CD4-positive, alpha-beta T cell (primary cell): ENCODE measurements around the gene EDNRB. TPM values are rescaled to one million over a fixed set of nuclear protein-coding genes. Genes with fewer than 3 reads are reported as not detected.

Experiments used
- ATAC-seq: fragments of 200-7000 bp; cut with Tn5 transposase; one replicate; pipeline ENCODE4 v1.10.0; 2022; ENCODE audit warnings: mild to moderate bottlenecking; ENCODE audit not compliant: poor library complexity
- CTCF ChIA-PET: fragments of 350-600 bp; sonication (Branson Sonifier 250); formaldehyde crosslinking; loops from one replicate; lab custom pipeline; 2021; ENCODE audit warnings: antibody characterized with exemption, inconsistent platforms; lab: Charles Lee
- POLR2A ChIA-PET: fragments of 350-600 bp; sonication (Branson Sonifier 250); formaldehyde crosslinking; loops from one replicate; lab custom pipeline; 2021; ENCODE audit warnings: antibody characterized with exemption, inconsistent platforms; lab: Charles Lee
- DNase-seq, 14 experiments: peaks; one replicate each; pipeline ENCODE4 v3.0.0-alpha.2; 2013 to 2020; ENCODE audit warnings: mixed read lengths in 2 of 14
- H3K27ac ChIP-seq, 2 donors: one replicate each; pipeline versions ENCODE4 v1.5.1 to v1.7.0; 2013; ENCODE audit warnings: low read length in 2 of 2, low read depth in 1 of 2, mild to moderate bottlenecking in 1 of 2
- H3K27me3 ChIP-seq, 2 experiments: 1 replicate in 1 of 2; 2 replicates in 1 of 2; pipeline versions ENCODE4 v1.6.1 to v1.7.0; 2013; ENCODE audit warnings: low read length in 2 of 2, control low read depth in 1 of 2, mild to moderate bottlenecking in 1 of 2, moderate library complexity in 1 of 2; ENCODE audit not compliant: insufficient read depth in 2 of 2, control insufficient read depth in 1 of 2
- H3K36me3 ChIP-seq: one replicate; pipeline ENCODE4 v1.6.1; 2013; ENCODE audit warnings: low read length, control low read depth; ENCODE audit not compliant: insufficient read depth
- H3K4me1 ChIP-seq: one replicate; pipeline ENCODE4 v1.6.1; 2013; ENCODE audit warnings: low read length, control low read depth; ENCODE audit not compliant: insufficient read depth
- H3K4me3 ChIP-seq: one replicate; pipeline ENCODE4 v1.5.1; 2013; ENCODE audit warnings: mild to moderate bottlenecking, low read length, moderate library complexity
- H3K9me3 ChIP-seq, 2 experiments: 1 replicate in 1 of 2; 2 replicates in 1 of 2; pipeline versions ENCODE4 v1.6.1 to v1.7.0; 2013; ENCODE audit warnings: low read length in 2 of 2, mild to moderate bottlenecking in 2 of 2, control low read depth in 1 of 2, moderate library complexity in 1 of 2; ENCODE audit not compliant: control insufficient read depth in 1 of 2, insufficient read depth in 1 of 2
- H3K27ac Mint-ChIP-seq: one replicate; pipeline ENCODE4 v1.8.0; 2020; ENCODE audit warnings: mixed read lengths
- H3K27me3 Mint-ChIP-seq: one replicate; pipeline ENCODE4 v1.8.0; 2021; ENCODE audit warnings: mixed read lengths
- H3K36me3 Mint-ChIP-seq: one replicate; pipeline ENCODE4 v1.8.0; 2021; ENCODE audit warnings: low read depth, mixed read lengths
- H3K4me1 Mint-ChIP-seq: one replicate; pipeline ENCODE4 v1.8.0; 2021; ENCODE audit warnings: low read depth, mixed read lengths
- H3K4me3 Mint-ChIP-seq: one replicate; pipeline ENCODE4 v1.8.0; 2020; ENCODE audit warnings: mild to moderate bottlenecking, mixed read lengths
- H3K9me3 Mint-ChIP-seq: one replicate; pipeline ENCODE4 v1.8.0; 2020; ENCODE audit warnings: mixed read lengths
- intact Hi-C, 2 experiments: fragments of 100-400 bp; cut with DNase I in 1 of 2; cut with micrococcal nuclease in 1 of 2; formaldehyde crosslinking; loops; one replicate each; pipeline versions ENCODE4 v1.15.1 to v1.9.0; 2023 to 2025; cut with DNase I, micrococcal nuclease
- total RNA-seq, 174 experiments: library from RNA in 2 of 174; stranded (reverse) in 2 of 174; gene quantifications; one replicate each; pipeline ENCODE4 v1.2.3 and lab custom pipeline; 2021 to 2026
- TF ChIP-seq, protein P1 (sequence below): fragments of 200-600 bp; IDR thresholded peaks from one replicate; pipeline ENCODE4 v1.8.0; 2022; ENCODE audit warnings: antibody characterized with exemption, mild to moderate bottlenecking

Gene EDNRB
- total RNA-seq, 2 experiments from 2014 or later = not detected

DNA sequence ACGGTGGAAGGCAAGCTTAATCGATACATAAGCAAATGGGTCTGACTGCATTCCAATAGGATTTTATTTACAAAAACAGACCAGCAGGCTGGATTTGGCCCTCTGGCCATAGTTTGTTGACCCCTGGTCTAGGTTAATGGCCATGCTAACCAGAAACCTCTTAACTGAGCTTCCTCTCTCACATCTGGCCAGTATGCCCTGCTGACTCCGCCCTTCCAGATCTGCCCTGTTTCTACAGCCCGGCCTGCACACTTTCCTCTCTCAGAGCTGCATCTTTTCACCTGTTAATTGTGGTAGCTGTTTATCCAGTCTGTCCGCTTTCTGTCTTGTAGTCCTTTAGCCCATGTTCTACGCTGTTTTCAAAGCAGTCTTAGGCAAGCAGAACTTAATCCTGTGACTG is 25.6 kb downstream of the EDNRB start:
- CTCF ChIA-PET = no interaction called here
- TF ChIP-seq, protein P1, sequence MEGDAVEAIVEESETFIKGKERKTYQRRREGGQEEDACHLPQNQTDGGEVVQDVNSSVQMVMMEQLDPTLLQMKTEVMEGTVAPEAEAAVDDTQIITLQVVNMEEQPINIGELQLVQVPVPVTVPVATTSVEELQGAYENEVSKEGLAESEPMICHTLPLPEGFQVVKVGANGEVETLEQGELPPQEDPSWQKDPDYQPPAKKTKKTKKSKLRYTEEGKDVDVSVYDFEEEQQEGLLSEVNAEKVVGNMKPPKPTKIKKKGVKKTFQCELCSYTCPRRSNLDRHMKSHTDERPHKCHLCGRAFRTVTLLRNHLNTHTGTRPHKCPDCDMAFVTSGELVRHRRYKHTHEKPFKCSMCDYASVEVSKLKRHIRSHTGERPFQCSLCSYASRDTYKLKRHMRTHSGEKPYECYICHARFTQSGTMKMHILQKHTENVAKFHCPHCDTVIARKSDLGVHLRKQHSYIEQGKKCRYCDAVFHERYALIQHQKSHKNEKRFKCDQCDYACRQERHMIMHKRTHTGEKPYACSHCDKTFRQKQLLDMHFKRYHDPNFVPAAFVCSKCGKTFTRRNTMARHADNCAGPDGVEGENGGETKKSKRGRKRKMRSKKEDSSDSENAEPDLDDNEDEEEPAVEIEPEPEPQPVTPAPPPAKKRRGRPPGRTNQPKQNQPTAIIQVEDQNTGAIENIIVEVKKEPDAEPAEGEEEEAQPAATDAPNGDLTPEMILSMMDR = no peak
- POLR2A ChIA-PET = no interaction called here
- no peaks in the 10 kb centered on the region for H3K36me3 ChIP-seq
- intact Hi-C loops = no loop called here
- H3K4me3 ChIP-seq = no peak overlapping the region
- H3K27ac ChIP-seq = no peak overlapping the region
- DNase-seq (no peak), ATAC-seq (no peak)
- H3K27ac Mint-ChIP-seq = no peak overlapping the region
- no peaks in the 10 kb centered on the region for H3K4me1 ChIP-seq
- H3K9me3 Mint-ChIP-seq = no peaks in the 10 kb centered on the region
- no peaks in the 10 kb centered on the region for H3K4me1 Mint-ChIP-seq
- no peak overlapping the region for H3K4me3 Mint-ChIP-seq
- no peaks in the 10 kb centered on the region for H3K27me3 Mint-ChIP-seq
- H3K9me3 ChIP-seq = no peaks in the 10 kb centered on the region
- no peaks in the 10 kb centered on the region for H3K36me3 Mint-ChIP-seq
- H3K27me3 ChIP-seq = no peaks in the 10 kb centered on the region

DNA sequence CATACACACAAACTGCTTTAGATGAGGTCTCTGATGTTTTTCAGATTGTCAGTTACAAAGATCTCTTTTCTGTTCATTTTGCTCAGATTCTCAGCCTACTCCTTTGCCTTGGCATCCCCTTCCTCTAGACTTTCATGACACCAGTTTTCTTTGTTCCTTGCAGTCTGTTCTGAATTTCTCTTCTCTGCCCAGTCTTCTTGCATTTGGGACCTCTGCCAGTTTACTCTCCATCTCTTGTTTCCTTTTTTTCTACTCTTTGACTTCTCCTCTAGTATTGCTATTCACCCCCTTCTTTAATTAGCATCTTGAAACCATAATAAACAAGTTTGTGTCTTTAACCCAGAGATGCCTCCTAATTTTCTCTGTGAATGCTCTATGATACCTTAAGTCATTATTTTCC is 26.1 kb downstream of the EDNRB start:
- Histone ChIP-seq H3K27ac (no peak overlapping the region), H3K36me3 (no peaks in the 10 kb centered on the region), H3K4me1 (no peaks in the 10 kb centered on the region), H3K27me3 (no peaks in the 10 kb centered on the region), H3K4me3 (no peak overlapping the region), H3K9me3 (no peaks in the 10 kb centered on the region)
- Mint-ChIP-seq H3K36me3 (no peaks in the 10 kb centered on the region), H3K27me3 (no peaks in the 10 kb centered on the region), H3K4me3 (no peak overlapping the region), H3K9me3 (no peaks in the 10 kb centered on the region), H3K4me1 (no peaks in the 10 kb centered on the region), H3K27ac (no peak overlapping the region)
- intact Hi-C loops = no loop called here
- ChIA-PET POLR2A (no interaction called here), CTCF (no interaction called here)
- DNase-seq (no peak), ATAC-seq (no peak)
- TF ChIP-seq, protein P1 = no peak

DNA sequence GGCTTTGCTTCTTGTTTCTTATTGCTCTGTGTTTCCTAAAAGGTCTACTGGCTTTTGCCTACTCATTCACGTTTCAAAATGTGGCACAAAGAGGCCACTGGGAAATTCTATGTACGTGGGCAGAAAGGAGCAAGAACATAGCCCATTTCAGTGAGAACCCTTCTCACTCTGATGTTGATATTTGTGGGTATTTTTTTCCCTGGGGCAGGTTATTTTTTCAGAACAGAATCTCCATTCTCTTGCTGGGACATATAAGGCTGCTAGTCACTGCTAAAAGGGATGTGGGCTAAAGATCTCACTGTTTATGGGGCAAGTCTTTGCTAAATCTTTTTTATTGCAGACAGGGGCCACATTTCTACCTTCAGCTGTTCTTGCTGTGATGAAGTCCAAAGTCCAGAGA is 27.1 kb downstream of the EDNRB start:
- TF ChIP-seq, protein P1 = no peak
- Mint-ChIP-seq H3K27me3 (no peaks in the 10 kb centered on the region), H3K4me3 (no peak overlapping the region), H3K9me3 (no peaks in the 10 kb centered on the region), H3K36me3 (no peaks in the 10 kb centered on the region), H3K4me1 (no peaks in the 10 kb centered on the region), H3K27ac (no peak overlapping the region)
- Histone ChIP-seq H3K9me3 (no peaks in the 10 kb centered on the region), H3K36me3 (no peaks in the 10 kb centered on the region), H3K4me3 (no peak overlapping the region), H3K4me1 (no peaks in the 10 kb centered on the region), H3K27me3 (no peaks in the 10 kb centered on the region), H3K27ac (no peak overlapping the region)
- no peak for ATAC-seq
- CTCF ChIA-PET = no interaction called here
- intact Hi-C loops = no loop called here
- POLR2A ChIA-PET = no interaction called here
- no peak for DNase-seq
